Measurements from ENCODE around the gene FGF8. TPM values are rescaled to one million over a fixed set of nuclear protein-coding genes. Genes with fewer than 3 reads are reported as not detected.

FGF8 gene
- total RNA-seq, 1 experiment from 2014 or later = 14.3 TPM

DNA sequence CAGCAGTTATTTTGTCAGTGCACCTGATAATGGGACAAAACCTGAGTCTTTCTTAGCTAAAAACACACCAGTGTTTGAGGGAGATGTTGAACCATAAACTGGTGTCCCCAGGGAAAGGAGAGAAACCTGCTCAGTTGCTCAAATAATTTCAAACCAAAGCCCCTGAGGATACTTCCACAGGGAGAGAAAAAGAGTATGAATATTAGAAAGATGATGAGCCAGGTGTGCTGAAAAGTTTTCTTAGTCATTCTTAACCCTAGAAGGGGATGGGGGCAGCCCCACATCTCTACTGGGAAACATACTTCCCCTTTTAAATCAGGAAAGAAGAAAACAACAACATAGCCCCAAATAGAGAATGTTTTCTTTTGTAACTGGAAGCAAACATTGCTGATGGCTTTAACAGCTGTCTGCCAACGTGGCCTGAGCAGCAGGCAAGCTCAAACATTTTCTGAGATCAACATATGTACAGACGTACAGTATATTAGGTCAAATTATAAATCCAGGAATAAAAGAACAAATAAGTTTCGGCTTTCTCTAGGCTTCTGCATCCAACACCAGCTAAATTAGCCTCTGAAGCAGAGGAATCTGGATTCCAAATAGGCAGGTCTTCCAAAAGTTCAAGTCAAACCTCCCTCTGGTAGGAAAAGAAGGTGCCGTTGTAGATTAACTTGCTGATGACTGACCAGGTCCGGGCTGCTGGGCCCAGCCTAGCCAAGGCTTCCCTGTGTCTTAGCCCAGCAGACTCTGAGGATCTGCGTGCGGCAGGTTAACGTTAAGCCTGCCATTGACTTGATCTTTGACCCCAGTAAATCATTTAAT, 50.4 kb downstream of the FGF8 start:
- Histone ChIP-seq H3K27me3 (ENCODE audit: insufficient read depth, low read length) (no peaks in the 10 kb centered on the region), H2BK12ac (ENCODE audit: insufficient read length, low read depth, low read length) (no peak overlapping the region), H3K14ac (ENCODE audit: insufficient read depth, low read length) (no peak overlapping the region), H2BK5ac (ENCODE audit: insufficient read length, low read length) (no peak overlapping the region), H2BK15ac (ENCODE audit: low read depth, low read length) (no peak overlapping the region), H3K79me2 (ENCODE audit: insufficient read depth, low read length) (no peaks in the 10 kb centered on the region), H4K5ac (ENCODE audit: insufficient read length, low read depth, low read length) (no peak overlapping the region), H3K4me2 (ENCODE audit: insufficient read depth, insufficient read length, low read length) (no peak overlapping the region), H2AK5ac (ENCODE audit: insufficient read length, low read length) (no peak overlapping the region), H4K8ac (replicated peaks; ENCODE audit: insufficient read length, low read depth, low read length) (no peak overlapping the region), H3T11ph (ENCODE audit: low read length) (no peak overlapping the region), H2BK120ac (ENCODE audit: low read depth, low read length, poor library complexity, severe bottlenecking) (no peak overlapping the region), H3K56ac (ENCODE audit: insufficient read length, low read depth, low read length) (no peak overlapping the region), H3K9ac (ENCODE audit: extremely low read depth, insufficient read length, low read length) (no peak overlapping the region), H4K91ac (ENCODE audit: insufficient read length, low read depth, low read length) (no peak overlapping the region), H2BK20ac (ENCODE audit: low read depth, low read length, poor library complexity, severe bottlenecking) (no peak overlapping the region), H3K9me3 (ENCODE audit: control insufficient read depth, low read depth, low read length) (no peaks in the 10 kb centered on the region), H3K4me1 (ENCODE audit: insufficient read depth, low read length) (peaks cover 5% of the 10 kb centered on the region; the same call in 1 of the 2 replicates), H3K23me2 (ENCODE audit: insufficient read length, low read depth, low read length, poor library complexity, severe bottlenecking) (no peaks in the 10 kb centered on the region), H3K4ac (ENCODE audit: low read depth, low read length) (no peak overlapping the region), H2AFZ (ENCODE audit: low read length) (peak overlapping the region; percentile 19), H3K79me1 (ENCODE audit: insufficient read depth, low read depth, low read length, poor library complexity, severe bottlenecking) (no peaks in the 10 kb centered on the region), H3K23ac (ENCODE audit: insufficient read length, low read depth, low read length) (no peak overlapping the region), H3K27ac (ENCODE audit: insufficient read length, low read depth, low read length) (no peak overlapping the region), H4K20me1 (ENCODE audit: control insufficient read depth, insufficient read depth, insufficient read length) (no peaks in the 10 kb centered on the region), H3K18ac (ENCODE audit: insufficient read length, low read depth, low read length) (no peak overlapping the region)
- TF ChIP-seq, protein P1, sequence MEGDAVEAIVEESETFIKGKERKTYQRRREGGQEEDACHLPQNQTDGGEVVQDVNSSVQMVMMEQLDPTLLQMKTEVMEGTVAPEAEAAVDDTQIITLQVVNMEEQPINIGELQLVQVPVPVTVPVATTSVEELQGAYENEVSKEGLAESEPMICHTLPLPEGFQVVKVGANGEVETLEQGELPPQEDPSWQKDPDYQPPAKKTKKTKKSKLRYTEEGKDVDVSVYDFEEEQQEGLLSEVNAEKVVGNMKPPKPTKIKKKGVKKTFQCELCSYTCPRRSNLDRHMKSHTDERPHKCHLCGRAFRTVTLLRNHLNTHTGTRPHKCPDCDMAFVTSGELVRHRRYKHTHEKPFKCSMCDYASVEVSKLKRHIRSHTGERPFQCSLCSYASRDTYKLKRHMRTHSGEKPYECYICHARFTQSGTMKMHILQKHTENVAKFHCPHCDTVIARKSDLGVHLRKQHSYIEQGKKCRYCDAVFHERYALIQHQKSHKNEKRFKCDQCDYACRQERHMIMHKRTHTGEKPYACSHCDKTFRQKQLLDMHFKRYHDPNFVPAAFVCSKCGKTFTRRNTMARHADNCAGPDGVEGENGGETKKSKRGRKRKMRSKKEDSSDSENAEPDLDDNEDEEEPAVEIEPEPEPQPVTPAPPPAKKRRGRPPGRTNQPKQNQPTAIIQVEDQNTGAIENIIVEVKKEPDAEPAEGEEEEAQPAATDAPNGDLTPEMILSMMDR (conservative IDR thresholded peaks at IDR 0.05) = no peak
- Mint-ChIP-seq H3K27me3 (ENCODE audit: low read depth) (peaks cover 4% of the 10 kb centered on the region), H3K4me3 (no peak overlapping the region), H3K9me3 (no peaks in the 10 kb centered on the region), H3K36me3 (ENCODE audit: insufficient read depth in 1 of 3, low read depth in 3 of 3) (no peaks in the 10 kb centered on the region), H3K4me1 (peaks cover 9 to 14% of the 10 kb centered on the region in 2 experiments), H3K27ac (peak overlapping the region in 1 of 3 experiments; percentile 94; a peak in 2 of 7 replicates)
- no peak for DNase-seq
- no CpG with 5 or more reads among the region's 8 CpGs for WGBS (ENCODE audit: extremely low coverage, insufficient read length, low lambda C conversion rate)
